ENCODE measurements around the gene VGLL1. TPM values are rescaled to one million over a fixed set of nuclear protein-coding genes. Genes with fewer than 3 reads are reported as not detected.

The VGLL1 gene
- polyA plus RNA-seq, 2 donors: 0.76 to 1.3 TPM

GRCh38 chrX:136585262-136585661, 53.2 kb downstream of the VGLL1 start:
- Histone ChIP-seq H3K9me3 (ENCODE audit: control insufficient read depth in 2 of 2, insufficient read depth in 1 of 2, low read depth in 1 of 2, low read length in 1 of 2) (no peaks in the 10 kb centered on the region), H3K4me3 (ENCODE audit: low read depth in 1 of 2, low read length in 2 of 2) (no peak overlapping the region), H3K36me3 (ENCODE audit: control insufficient read depth in 2 of 2, insufficient read depth in 2 of 2, low read length in 1 of 2) (no peaks in the 10 kb centered on the region), H3K27ac (ENCODE audit: low read depth in 2 of 2, low read length in 1 of 2) (no peak overlapping the region), H3K4me1 (ENCODE audit: control insufficient read depth in 2 of 2, insufficient read depth in 2 of 2, low read length in 1 of 2) (peaks cover 0 to 2% of the 10 kb centered on the region in 2 donors), H3K27me3 (ENCODE audit: control insufficient read depth in 1 of 2, insufficient read depth in 2 of 2, low read length in 2 of 2) (peaks cover 0 to 5% of the 10 kb centered on the region in 2 donors)
- WGBS, 2 donors: 55 to 64% methylated on average over 5 of the region's 5 CpGs

DNA sequence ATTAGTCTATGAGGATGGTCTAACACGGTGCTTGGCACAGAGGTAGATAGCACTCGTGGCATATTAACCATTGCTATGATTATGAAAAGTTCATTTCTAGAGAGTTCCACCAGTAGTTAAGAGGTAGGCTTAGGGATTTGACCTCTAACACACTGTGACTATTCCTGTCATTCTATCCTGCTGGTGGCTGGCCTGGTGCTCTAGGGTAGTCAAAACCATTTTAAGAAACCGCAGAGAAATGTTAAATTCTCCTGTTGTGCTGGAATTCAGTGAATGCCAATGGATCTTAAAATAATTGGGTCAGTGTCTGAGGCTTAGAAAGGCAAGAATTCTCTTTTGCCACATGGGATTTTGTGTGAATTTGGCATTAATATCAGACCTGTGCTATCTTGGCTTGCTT, 53.9 kb downstream of the VGLL1 start:
- peaks cover 0 to 5% of the 10 kb centered on the region in 2 donors for H3K27me3 ChIP-seq (ENCODE audit: control insufficient read depth in 1 of 2, insufficient read depth in 2 of 2, low read length in 2 of 2)
- 47 to 50% methylated on average over 3 of the region's 3 CpGs for WGBS, 2 donors
- H3K36me3 ChIP-seq (ENCODE audit: control insufficient read depth in 2 of 2, insufficient read depth in 2 of 2, low read length in 1 of 2): no peaks in the 10 kb centered on the region
- no peak overlapping the region for H3K4me3 ChIP-seq (ENCODE audit: low read depth in 1 of 2, low read length in 2 of 2)
- no peak overlapping the region for H3K27ac ChIP-seq (ENCODE audit: low read depth in 2 of 2, low read length in 1 of 2)
- peaks cover 0 to 2% of the 10 kb centered on the region in 2 donors for H3K4me1 ChIP-seq (ENCODE audit: control insufficient read depth in 2 of 2, insufficient read depth in 2 of 2, low read length in 1 of 2)
- no peaks in the 10 kb centered on the region for H3K9me3 ChIP-seq (ENCODE audit: control insufficient read depth in 2 of 2, insufficient read depth in 1 of 2, low read depth in 1 of 2, low read length in 1 of 2)

DNA sequence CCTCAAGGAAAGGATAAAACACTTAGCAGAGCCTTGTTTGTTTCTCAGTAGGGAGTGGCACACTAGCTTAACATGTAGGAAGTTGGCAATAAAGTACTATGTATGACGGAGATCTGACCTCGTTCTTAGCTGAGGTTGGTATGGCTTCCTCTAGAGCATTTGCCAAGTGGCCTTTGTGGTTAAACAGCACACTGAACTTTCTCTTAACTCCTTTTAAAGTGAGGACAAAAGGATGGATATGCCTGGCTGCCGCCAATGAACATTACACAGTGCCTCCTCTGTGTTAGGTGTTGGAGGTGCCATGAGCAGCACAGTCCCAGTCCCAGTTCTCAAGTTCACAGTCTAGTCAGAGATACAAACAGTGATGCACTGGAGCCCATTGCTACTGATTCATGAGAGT, 54.4 kb downstream of the VGLL1 start:
- Histone ChIP-seq H3K4me1 (ENCODE audit: control insufficient read depth in 2 of 2, insufficient read depth in 2 of 2, low read length in 1 of 2) (peaks cover 0 to 2% of the 10 kb centered on the region in 2 donors), H3K4me3 (ENCODE audit: low read depth in 1 of 2, low read length in 2 of 2) (no peak overlapping the region), H3K9me3 (ENCODE audit: control insufficient read depth in 2 of 2, insufficient read depth in 1 of 2, low read depth in 1 of 2, low read length in 1 of 2) (no peaks in the 10 kb centered on the region), H3K27me3 (ENCODE audit: control insufficient read depth in 1 of 2, insufficient read depth in 2 of 2, low read length in 2 of 2) (peaks cover 0 to 5% of the 10 kb centered on the region in 2 donors), H3K27ac (ENCODE audit: low read depth in 2 of 2, low read length in 1 of 2) (peak overlapping the region in 1 of 2 donors; percentile 47), H3K36me3 (ENCODE audit: control insufficient read depth in 2 of 2, insufficient read depth in 2 of 2, low read length in 1 of 2) (no peaks in the 10 kb centered on the region)
- 22 to 34% methylated on average over 3 of the region's 3 CpGs for WGBS, 2 donors

DNA sequence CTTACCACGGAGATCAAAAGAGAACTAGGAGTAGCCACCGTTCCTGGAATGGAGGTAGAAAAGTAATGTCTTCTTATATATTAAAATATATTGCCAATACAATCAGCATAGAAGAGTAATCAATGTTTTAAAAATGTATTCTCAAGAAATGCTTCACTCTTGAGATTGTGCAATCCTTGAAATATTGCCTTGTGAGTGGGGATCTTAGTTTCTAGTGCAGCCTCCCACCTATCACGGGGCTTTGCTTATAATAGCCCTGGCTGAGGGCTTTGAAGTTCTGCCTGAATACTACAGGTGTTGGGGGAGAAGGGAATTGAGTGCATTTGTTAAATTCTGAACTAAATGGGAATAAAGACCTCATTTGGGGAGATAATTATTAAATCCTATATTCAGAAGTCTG, 55.5 kb downstream of the VGLL1 start:
- Histone ChIP-seq H3K9me3 (ENCODE audit: control insufficient read depth in 2 of 2, insufficient read depth in 1 of 2, low read depth in 1 of 2, low read length in 1 of 2) (no peaks in the 10 kb centered on the region), H3K27ac (ENCODE audit: low read depth in 2 of 2, low read length in 1 of 2) (no peak overlapping the region), H3K4me1 (ENCODE audit: control insufficient read depth in 2 of 2, insufficient read depth in 2 of 2, low read length in 1 of 2) (peaks cover 0 to 2% of the 10 kb centered on the region in 2 donors), H3K36me3 (ENCODE audit: control insufficient read depth in 2 of 2, insufficient read depth in 2 of 2, low read length in 1 of 2) (no peaks in the 10 kb centered on the region), H3K27me3 (ENCODE audit: control insufficient read depth in 1 of 2, insufficient read depth in 2 of 2, low read length in 2 of 2) (peaks cover 0 to 5% of the 10 kb centered on the region in 2 donors), H3K4me3 (ENCODE audit: low read depth in 1 of 2, low read length in 2 of 2) (no peak overlapping the region)
- WGBS, 2 donors: 62 to 63% methylated on average over 3 of the region's 3 CpGs

DNA sequence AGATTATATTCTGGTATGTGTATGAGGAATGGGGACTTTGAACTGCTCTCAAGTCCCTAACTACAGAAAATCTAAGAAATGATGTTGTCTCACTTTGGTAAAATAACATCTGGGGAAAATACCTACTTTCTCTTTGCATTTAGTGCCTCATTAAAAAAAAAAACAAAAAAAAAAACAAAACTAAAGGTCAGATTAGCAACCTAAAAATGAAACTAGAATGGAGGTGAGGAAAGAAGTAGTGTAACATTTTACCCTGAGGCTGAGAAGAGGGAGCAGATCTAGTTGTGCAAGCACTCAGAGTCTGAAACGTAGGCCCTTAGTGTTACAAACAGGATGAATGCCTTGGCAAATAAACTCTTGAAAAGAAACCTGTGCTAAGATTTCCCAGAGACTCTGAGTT, 56.0 kb downstream of the VGLL1 start:
- WGBS, 2 donors: 18 to 20% methylated on average over 1 of the region's 1 CpG
- Histone ChIP-seq H3K4me3 (ENCODE audit: low read depth in 1 of 2, low read length in 2 of 2) (no peak overlapping the region), H3K27ac (ENCODE audit: low read depth in 2 of 2, low read length in 1 of 2) (no peak overlapping the region), H3K27me3 (ENCODE audit: control insufficient read depth in 1 of 2, insufficient read depth in 2 of 2, low read length in 2 of 2) (peaks cover 0 to 5% of the 10 kb centered on the region in 2 donors), H3K4me1 (ENCODE audit: control insufficient read depth in 2 of 2, insufficient read depth in 2 of 2, low read length in 1 of 2) (peaks cover 0 to 2% of the 10 kb centered on the region in 2 donors), H3K9me3 (ENCODE audit: control insufficient read depth in 2 of 2, insufficient read depth in 1 of 2, low read depth in 1 of 2, low read length in 1 of 2) (no peaks in the 10 kb centered on the region), H3K36me3 (ENCODE audit: control insufficient read depth in 2 of 2, insufficient read depth in 2 of 2, low read length in 1 of 2) (no peaks in the 10 kb centered on the region)

GRCh38 chrX:136589966-136590365, 58.0 kb downstream of the VGLL1 start:
- peaks cover 0 to 2% of the 10 kb centered on the region in 2 donors for H3K4me1 ChIP-seq (ENCODE audit: control insufficient read depth in 2 of 2, insufficient read depth in 2 of 2, low read length in 1 of 2)
- H3K4me3 ChIP-seq (ENCODE audit: low read depth in 1 of 2, low read length in 2 of 2): no peak overlapping the region
- H3K27me3 ChIP-seq (ENCODE audit: control insufficient read depth in 1 of 2, insufficient read depth in 2 of 2, low read length in 2 of 2): peaks cover 0 to 5% of the 10 kb centered on the region in 2 donors
- 87 to 90% methylated on average over 3 of the region's 3 CpGs for WGBS, 2 donors
- H3K27ac ChIP-seq (ENCODE audit: low read depth in 2 of 2, low read length in 1 of 2): no peak overlapping the region
- no peaks in the 10 kb centered on the region for H3K36me3 ChIP-seq (ENCODE audit: control insufficient read depth in 2 of 2, insufficient read depth in 2 of 2, low read length in 1 of 2)
- no peaks in the 10 kb centered on the region for H3K9me3 ChIP-seq (ENCODE audit: control insufficient read depth in 2 of 2, insufficient read depth in 1 of 2, low read depth in 1 of 2, low read length in 1 of 2)

DNA sequence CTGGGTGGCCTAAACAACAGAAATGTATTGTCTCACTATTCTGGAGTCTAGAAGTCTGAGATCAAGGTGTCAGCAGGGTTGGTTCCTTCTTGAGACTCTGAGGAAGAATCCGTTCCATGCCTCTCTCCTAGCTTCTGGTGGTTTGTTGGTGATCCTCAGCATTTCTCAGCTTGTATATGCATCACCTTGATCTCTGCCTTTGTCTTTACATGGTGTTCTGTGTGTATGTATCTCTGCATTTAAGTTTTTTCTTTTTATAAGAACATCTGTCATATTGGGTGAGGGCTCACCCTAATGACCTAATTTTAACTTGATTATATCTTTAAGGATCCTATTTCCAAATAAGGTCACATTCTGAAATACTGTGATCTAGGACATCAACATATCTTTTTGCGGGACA, 65.3 kb downstream of the VGLL1 start:
- Histone ChIP-seq H3K4me1 (ENCODE audit: control insufficient read depth in 2 of 2, insufficient read depth in 2 of 2, low read length in 1 of 2) (no peaks in the 10 kb centered on the region), H3K9me3 (ENCODE audit: control insufficient read depth in 2 of 2, insufficient read depth in 1 of 2, low read depth in 1 of 2, low read length in 1 of 2) (no peaks in the 10 kb centered on the region), H3K4me3 (ENCODE audit: low read depth in 1 of 2, low read length in 2 of 2) (no peak overlapping the region), H3K36me3 (ENCODE audit: control insufficient read depth in 2 of 2, insufficient read depth in 2 of 2, low read length in 1 of 2) (no peaks in the 10 kb centered on the region), H3K27me3 (ENCODE audit: control insufficient read depth in 1 of 2, insufficient read depth in 2 of 2, low read length in 2 of 2) (peaks cover 0 to 5% of the 10 kb centered on the region in 2 donors), H3K27ac (ENCODE audit: low read depth in 2 of 2, low read length in 1 of 2) (no peak overlapping the region)
- WGBS, 2 donors: 82 to 95% methylated on average over 2 of the region's 2 CpGs

DNA sequence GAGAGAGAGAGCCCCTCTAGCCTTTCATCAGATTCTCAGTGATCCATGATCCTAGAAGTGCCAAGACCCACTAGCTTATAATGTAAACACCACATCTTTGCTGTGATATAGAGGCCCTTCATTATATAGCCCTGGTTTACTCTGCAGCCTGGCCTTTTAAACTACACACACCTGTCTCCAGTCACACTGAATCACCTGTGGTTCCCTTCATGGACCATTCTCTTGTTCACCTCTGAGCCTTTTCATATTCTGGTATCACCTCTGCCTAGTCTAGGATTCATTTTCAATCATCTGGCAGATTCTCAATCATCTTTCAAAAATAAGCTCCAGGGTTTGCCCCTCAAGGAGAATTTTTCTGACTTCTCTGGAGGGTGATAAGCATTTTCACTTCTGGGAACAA, 65.9 kb downstream of the VGLL1 start:
- no peaks in the 10 kb centered on the region for H3K4me1 ChIP-seq (ENCODE audit: control insufficient read depth in 2 of 2, insufficient read depth in 2 of 2, low read length in 1 of 2)
- no peaks in the 10 kb centered on the region for H3K36me3 ChIP-seq (ENCODE audit: control insufficient read depth in 2 of 2, insufficient read depth in 2 of 2, low read length in 1 of 2)
- H3K27me3 ChIP-seq (ENCODE audit: control insufficient read depth in 1 of 2, insufficient read depth in 2 of 2, low read length in 2 of 2): peaks cover 0 to 5% of the 10 kb centered on the region in 2 donors
- no peaks in the 10 kb centered on the region for H3K9me3 ChIP-seq (ENCODE audit: control insufficient read depth in 2 of 2, insufficient read depth in 1 of 2, low read depth in 1 of 2, low read length in 1 of 2)
- H3K27ac ChIP-seq (ENCODE audit: low read depth in 2 of 2, low read length in 1 of 2): no peak overlapping the region
- H3K4me3 ChIP-seq (ENCODE audit: low read depth in 1 of 2, low read length in 2 of 2): no peak overlapping the region

DNA sequence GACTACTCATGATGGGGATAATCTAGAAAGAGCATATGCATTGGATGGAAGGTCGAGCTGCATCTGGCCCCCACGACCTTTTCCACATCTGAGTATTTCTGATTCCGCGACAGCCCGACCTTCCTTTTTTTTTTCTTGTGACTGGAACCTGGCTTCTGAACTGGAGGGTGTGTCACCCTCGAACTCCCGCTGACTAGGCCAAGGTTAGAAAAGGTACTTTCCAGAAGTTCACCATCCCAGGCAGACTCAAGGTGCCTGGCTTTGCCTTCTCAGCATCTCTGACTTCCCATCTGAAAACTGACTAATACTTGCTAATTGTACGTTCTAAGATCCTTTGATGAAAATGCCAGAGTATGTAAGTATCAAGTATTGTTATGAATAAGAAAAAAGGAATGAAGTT, 66.6 kb downstream of the VGLL1 start:
- no peak overlapping the region for H3K27ac ChIP-seq (ENCODE audit: low read depth in 2 of 2, low read length in 1 of 2)
- H3K9me3 ChIP-seq (ENCODE audit: control insufficient read depth in 2 of 2, insufficient read depth in 1 of 2, low read depth in 1 of 2, low read length in 1 of 2): no peaks in the 10 kb centered on the region
- 52 to 53% methylated on average over 8 of the region's 8 CpGs for WGBS, 2 donors
- H3K4me1 ChIP-seq (ENCODE audit: control insufficient read depth in 2 of 2, insufficient read depth in 2 of 2, low read length in 1 of 2): no peaks in the 10 kb centered on the region
- H3K27me3 ChIP-seq (ENCODE audit: control insufficient read depth in 1 of 2, insufficient read depth in 2 of 2, low read length in 2 of 2): peaks cover 0 to 5% of the 10 kb centered on the region in 2 donors
- no peak overlapping the region for H3K4me3 ChIP-seq (ENCODE audit: low read depth in 1 of 2, low read length in 2 of 2)
- no peaks in the 10 kb centered on the region for H3K36me3 ChIP-seq (ENCODE audit: control insufficient read depth in 2 of 2, insufficient read depth in 2 of 2, low read length in 1 of 2)

DNA sequence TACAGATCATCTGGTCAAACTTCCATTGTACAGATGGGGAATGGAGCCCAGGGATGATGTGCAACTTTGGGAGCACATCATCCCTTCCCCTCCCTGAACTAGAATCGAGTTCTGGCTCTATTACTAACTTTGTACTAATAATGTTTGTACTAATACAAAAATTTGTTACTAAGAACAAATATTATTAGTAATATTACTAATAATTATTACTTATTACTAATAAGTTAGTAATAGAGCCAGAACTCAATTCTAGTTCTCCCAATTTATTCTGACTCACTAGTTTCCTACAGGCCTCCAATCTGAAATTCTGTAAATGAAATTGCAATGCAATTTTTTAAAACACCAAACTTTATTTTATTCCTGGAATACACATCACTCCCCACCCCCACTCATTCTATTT, 68.0 kb downstream of the VGLL1 start:
- 64 to 83% methylated on average over 1 of the region's 1 CpG for WGBS, 2 donors
- no peaks in the 10 kb centered on the region for H3K36me3 ChIP-seq (ENCODE audit: control insufficient read depth in 2 of 2, insufficient read depth in 2 of 2, low read length in 1 of 2)

More for the DNA sequence above, 68.0 kb downstream of the VGLL1 start:
- Histone ChIP-seq H3K4me3 (ENCODE audit: low read depth in 1 of 2, low read length in 2 of 2) (no peak overlapping the region), H3K9me3 (ENCODE audit: control insufficient read depth in 2 of 2, insufficient read depth in 1 of 2, low read depth in 1 of 2, low read length in 1 of 2) (no peaks in the 10 kb centered on the region), H3K4me1 (ENCODE audit: control insufficient read depth in 2 of 2, insufficient read depth in 2 of 2, low read length in 1 of 2) (no peaks in the 10 kb centered on the region), H3K27ac (ENCODE audit: low read depth in 2 of 2, low read length in 1 of 2) (no peak overlapping the region), H3K27me3 (ENCODE audit: control insufficient read depth in 1 of 2, insufficient read depth in 2 of 2, low read length in 2 of 2) (peaks cover 0 to 5% of the 10 kb centered on the region in 2 donors)
